ENCODE measurements around the gene PRKCQ. TPM values are rescaled to one million over a fixed set of nuclear protein-coding genes. Genes with fewer than 3 reads are reported as not detected.
"Not testable (repeated sequence)": the region's sequence is repeated elsewhere in the genome, so short reads cannot be mapped to it uniquely, and the experiment has no call there.

PRKCQ gene
- polyA plus RNA-seq, 3 donors = 14.6 to 16.0 (median 15.3) TPM

GRCh38 chr10:6460861-6461409, 119.1 kb downstream of the PRKCQ start:
- no peak for DNase-seq

- DNase-seq = no peak
Measured at GRCh38 chr10:6458814-6459213, 121.3 kb downstream of the PRKCQ start.

GRCh38 chr10:6457376-6457775, 122.7 kb downstream of the PRKCQ start:
- no peak for DNase-seq

GRCh38 chr10:6456067-6456466, 124.0 kb downstream of the PRKCQ start:
- DNase-seq = no peak

GRCh38 chr10:6455592-6455991, 124.5 kb downstream of the PRKCQ start:
- no peak for DNase-seq

GRCh38 chr10:6446711-6447110, 133.4 kb downstream of the PRKCQ start:
- DNase-seq = no peak

- peak; percentile 41 for DNase-seq
Measured at GRCh38 chr10:6445671-6446316, 134.3 kb downstream of the PRKCQ start.

GRCh38 chr10:6439875-6440274, 140.2 kb downstream of the PRKCQ start:
- not testable (repeated sequence) for DNase-seq

- no peak for DNase-seq
Measured at GRCh38 chr10:6431861-6432260, 148.2 kb downstream of the PRKCQ start.

GRCh38 chr10:6431186-6431585, 148.9 kb downstream of the PRKCQ start:
- DNase-seq = no peak

- no peak for DNase-seq
Measured at GRCh38 chr10:6430423-6430980, 149.6 kb downstream of the PRKCQ start.

GRCh38 chr10:6427357-6427959, 152.6 kb downstream of the PRKCQ start:
- no peak for DNase-seq

GRCh38 chr10:6426317-6426716, 153.8 kb downstream of the PRKCQ start:
- DNase-seq = no peak

- DNase-seq = no peak
Measured at GRCh38 chr10:6423413-6424170, 156.5 kb downstream of the PRKCQ start.

GRCh38 chr10:6423004-6423403, 157.1 kb downstream of the PRKCQ start:
- no peak for DNase-seq

GRCh38 chr10:6418613-6419216, 161.4 kb downstream of the PRKCQ start:
- DNase-seq = no peak

- DNase-seq = no peak
Measured at GRCh38 chr10:6418167-6418566, 161.9 kb downstream of the PRKCQ start.

- DNase-seq = peak; percentile 76
Measured at GRCh38 chr10:6416892-6417512, 163.1 kb downstream of the PRKCQ start.

- DNase-seq = no peak
Measured at GRCh38 chr10:6411436-6411835, 168.6 kb downstream of the PRKCQ start.

- DNase-seq = no peak
Measured at GRCh38 chr10:6410830-6411229, 169.2 kb downstream of the PRKCQ start.

GRCh38 chr10:6409971-6410643, 170.0 kb downstream of the PRKCQ start:
- DNase-seq = peak; percentile 65
